ENCODE data around the gene GRHL1. TPM values are rescaled to one million over a fixed set of nuclear protein-coding genes. Genes with fewer than 3 reads are reported as not detected.
A peak's percentile ranks its signal among the peaks of the same experiment; 100 is the strongest.

The GRHL1 gene
- total and polyA plus RNA-seq, 9 of the 15 experiments (the other 6 are each of a cell fraction or from before 2014, with no cell fraction given), result 1.7 to 6.1 (median 4.7) TPM

DNA sequence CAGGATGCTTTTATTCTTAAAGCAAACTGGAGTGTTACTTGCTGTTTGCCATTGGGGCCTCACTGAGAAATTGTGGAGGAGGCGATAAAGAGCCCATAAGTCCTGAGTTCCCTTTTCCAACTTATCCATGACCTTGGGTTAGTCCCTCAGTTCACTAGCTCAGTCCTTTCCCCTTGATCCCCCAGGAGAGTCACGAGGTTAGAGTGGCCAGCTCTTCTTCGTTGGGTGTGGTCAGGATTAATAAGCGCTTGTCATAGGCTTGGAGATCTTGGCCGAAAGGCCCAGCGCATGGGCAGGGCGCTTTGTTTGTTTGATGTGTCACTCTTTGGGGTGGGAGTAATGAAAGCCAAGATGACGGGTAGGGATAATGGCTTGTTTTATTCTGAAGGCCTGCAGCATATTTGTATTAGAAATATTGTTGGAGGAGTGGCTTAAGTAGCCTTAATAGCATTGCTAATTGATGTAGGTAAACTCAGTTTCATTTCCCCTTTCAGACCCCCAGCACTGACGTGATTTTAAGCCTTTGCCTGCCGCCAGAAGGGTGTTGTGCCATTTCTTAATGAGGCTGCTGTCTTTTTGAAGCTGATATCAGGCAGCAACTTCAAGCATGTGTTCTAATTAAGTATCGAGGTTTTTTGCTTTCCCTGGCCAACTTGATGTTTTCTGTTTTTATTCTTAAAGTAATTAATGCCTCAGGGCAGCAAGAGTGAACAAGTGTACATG is 15.7 kb downstream of the GRHL1 start (continued):
- TF ChIP-seq EP400 (IDR thresholded peaks at IDR 0.05) (peak; percentile 51; the same call in 1 of the 2 replicates), HDAC8 (tag; IDR thresholded peaks at IDR 0.05) (no peak), CAMTA2 (CRISPR knock-in tag; conservative IDR thresholded peaks at IDR 0.05) (no peak), NFE2 (IDR thresholded peaks at IDR 0.05; ENCODE audit: low read depth) (peak; percentile 63), TOE1 (IDR thresholded peaks at IDR 0.05; ENCODE audit: borderline replicate concordance) (peak; percentile 95), TOE1 (CRISPR knock-in tag; IDR thresholded peaks at IDR 0.05; ENCODE audit: borderline replicate concordance, low read depth) (no peak), ZNF318 (IDR thresholded peaks at IDR 0.05; ENCODE audit: borderline replicate concordance in 1 of 2, low read depth in 1 of 2) (no peak), NR3C1 (CRISPR knock-in tag; IDR thresholded peaks at IDR 0.05) (no peak), ATF1 (CRISPR knock-in tag; IDR thresholded peaks at IDR 0.05) (no peak), ATF1 (tag; IDR thresholded peaks at IDR 0.05) (peak; percentile 58; the same call in 1 of the 2 replicates), MYC (IDR thresholded peaks at IDR 0.05; ENCODE audit: low read depth, low read length) (no peak), MYC (CRISPR knock-in tag; IDR thresholded peaks at IDR 0.05; ENCODE audit: borderline replicate concordance, low read depth) (no peak), NFATC3 (IDR thresholded peaks at IDR 0.05) (no peak), SIRT6 (IDR thresholded peaks at IDR 0.05; ENCODE audit: low read depth, low read length) (no peak), NELFE (IDR thresholded peaks at IDR 0.05; ENCODE audit: insufficient read depth, insufficient read length) (no peak), ZNF583 (CRISPR knock-in tag; IDR thresholded peaks at IDR 0.05) (no peak), ARID3A (IDR thresholded peaks at IDR 0.05; ENCODE audit: borderline replicate concordance, low read depth, low read length) (0 out of 2 replicates have a peak, but pooled peaks have one; percentile 58), PTRF (tag; IDR thresholded peaks at IDR 0.05) (no peak), SOX6 (IDR thresholded peaks at IDR 0.05) (peak; percentile 61), CREB1 (IDR thresholded peaks at IDR 0.05) (no peak), CREB1 (CRISPR knock-in tag; IDR thresholded peaks at IDR 0.05) (no peak)

Measured in K562 (cell line).